Neutrophil (primary cell): ENCODE measurements around the gene LGALS7.
"Not testable (repeated sequence)": the region's sequence is repeated elsewhere in the genome, so short reads cannot be mapped to it uniquely, and the experiment has no call there.

Experiments used
- H3K27ac ChIP-seq: fragments of 200-600 bp; sonication (generic); 2 replicates; pipeline ENCODE4 v1.5.1; 2016; ENCODE audit warnings: mild to moderate bottlenecking, moderate library complexity
- H3K27me3 ChIP-seq: fragments of 200-600 bp; sonication (generic); 2 replicates; pipeline ENCODE4 v1.6.0; 2016; ENCODE audit warnings: mild to moderate bottlenecking
- H3K36me3 ChIP-seq: fragments of 200-600 bp; sonication (generic); 2 replicates; pipeline ENCODE4 v1.5.1; 2017
- H3K4me1 ChIP-seq, 2 experiments: fragments of 200-600 bp in 1 of 2; sonication (generic) in 1 of 2; 1 replicate in 1 of 2; 2 replicates in 1 of 2; pipeline versions ENCODE4 v1.5.1 to v1.6.1; 2013 to 2016; ENCODE audit warnings: low read depth in 1 of 2, low read length in 1 of 2, mild to moderate bottlenecking in 1 of 2, moderate library complexity in 1 of 2; ENCODE audit not compliant: control insufficient read depth in 1 of 2, insufficient read depth in 1 of 2
- H3K4me3 ChIP-seq, 2 experiments: fragments of 200-600 bp in 1 of 2; sonication (generic) in 1 of 2; 1 replicate in 1 of 2; 2 replicates in 1 of 2; pipeline ENCODE4 v1.5.1; 2013 to 2016; ENCODE audit warnings: low read depth in 1 of 2, low read length in 1 of 2, mild to moderate bottlenecking in 1 of 2, moderate library complexity in 1 of 2
- H3K9me3 ChIP-seq: fragments of 200-600 bp; sonication (generic); 2 replicates; pipeline ENCODE4 v1.5.1; 2016
- TF ChIP-seq, protein P1 (sequence below): fragments of 200-600 bp; sonication (generic); IDR thresholded peaks from 2 replicates; pipeline ENCODE4 v1.5.1; 2016; ENCODE audit warnings: antibody characterized with exemption

The LGALS7 gene

GRCh38 chr19:38801359-38802095 is 28.2 kb upstream of the LGALS7 start:
- Histone ChIP-seq H3K4me3 (no peak overlapping the region), H3K9me3 (no peaks in the 10 kb centered on the region), H3K4me1 (no peaks in the 10 kb centered on the region), H3K36me3 (no peaks in the 10 kb centered on the region), H3K27ac (no peak overlapping the region), H3K27me3 (no peaks in the 10 kb centered on the region)
- TF ChIP-seq, protein P1, sequence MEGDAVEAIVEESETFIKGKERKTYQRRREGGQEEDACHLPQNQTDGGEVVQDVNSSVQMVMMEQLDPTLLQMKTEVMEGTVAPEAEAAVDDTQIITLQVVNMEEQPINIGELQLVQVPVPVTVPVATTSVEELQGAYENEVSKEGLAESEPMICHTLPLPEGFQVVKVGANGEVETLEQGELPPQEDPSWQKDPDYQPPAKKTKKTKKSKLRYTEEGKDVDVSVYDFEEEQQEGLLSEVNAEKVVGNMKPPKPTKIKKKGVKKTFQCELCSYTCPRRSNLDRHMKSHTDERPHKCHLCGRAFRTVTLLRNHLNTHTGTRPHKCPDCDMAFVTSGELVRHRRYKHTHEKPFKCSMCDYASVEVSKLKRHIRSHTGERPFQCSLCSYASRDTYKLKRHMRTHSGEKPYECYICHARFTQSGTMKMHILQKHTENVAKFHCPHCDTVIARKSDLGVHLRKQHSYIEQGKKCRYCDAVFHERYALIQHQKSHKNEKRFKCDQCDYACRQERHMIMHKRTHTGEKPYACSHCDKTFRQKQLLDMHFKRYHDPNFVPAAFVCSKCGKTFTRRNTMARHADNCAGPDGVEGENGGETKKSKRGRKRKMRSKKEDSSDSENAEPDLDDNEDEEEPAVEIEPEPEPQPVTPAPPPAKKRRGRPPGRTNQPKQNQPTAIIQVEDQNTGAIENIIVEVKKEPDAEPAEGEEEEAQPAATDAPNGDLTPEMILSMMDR = no peak

GRCh38 chr19:38800577-38801347 is 27.4 kb upstream of the LGALS7 start:
- H3K27me3 ChIP-seq = no peaks in the 10 kb centered on the region
- TF ChIP-seq, protein P1 = no peak
- no peaks in the 10 kb centered on the region for H3K4me1 ChIP-seq
- H3K9me3 ChIP-seq = no peaks in the 10 kb centered on the region
- H3K4me3 ChIP-seq = no peak overlapping the region
- H3K36me3 ChIP-seq = no peaks in the 10 kb centered on the region
- no peak overlapping the region for H3K27ac ChIP-seq

DNA sequence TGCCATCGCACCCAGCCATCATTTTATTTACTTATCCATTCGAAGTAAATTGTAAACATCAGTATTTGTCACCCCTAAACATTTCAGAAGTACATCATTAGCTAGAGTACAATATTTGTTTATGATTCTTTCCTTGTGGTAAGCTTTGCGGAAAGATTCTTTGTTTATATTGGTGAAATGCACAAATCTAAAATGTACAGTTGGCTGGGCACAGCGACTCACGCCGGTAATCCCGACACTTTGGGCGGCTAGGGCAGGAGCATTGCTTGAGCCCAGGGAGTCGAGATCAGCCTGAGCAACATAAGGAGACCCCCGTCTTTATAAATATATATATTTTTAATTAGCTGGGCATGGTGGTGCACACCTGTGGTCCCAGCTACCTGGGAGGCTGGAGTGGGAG is 25.8 kb upstream of the LGALS7 start:
- H3K4me1 ChIP-seq = no peaks in the 10 kb centered on the region
- H3K4me3 ChIP-seq = no peak overlapping the region
- no peaks in the 10 kb centered on the region for H3K36me3 ChIP-seq
- H3K9me3 ChIP-seq = no peaks in the 10 kb centered on the region
- no peak overlapping the region for H3K27ac ChIP-seq
- TF ChIP-seq, protein P1 = no peak
- peaks cover 3% of the 10 kb centered on the region for H3K27me3 ChIP-seq

DNA sequence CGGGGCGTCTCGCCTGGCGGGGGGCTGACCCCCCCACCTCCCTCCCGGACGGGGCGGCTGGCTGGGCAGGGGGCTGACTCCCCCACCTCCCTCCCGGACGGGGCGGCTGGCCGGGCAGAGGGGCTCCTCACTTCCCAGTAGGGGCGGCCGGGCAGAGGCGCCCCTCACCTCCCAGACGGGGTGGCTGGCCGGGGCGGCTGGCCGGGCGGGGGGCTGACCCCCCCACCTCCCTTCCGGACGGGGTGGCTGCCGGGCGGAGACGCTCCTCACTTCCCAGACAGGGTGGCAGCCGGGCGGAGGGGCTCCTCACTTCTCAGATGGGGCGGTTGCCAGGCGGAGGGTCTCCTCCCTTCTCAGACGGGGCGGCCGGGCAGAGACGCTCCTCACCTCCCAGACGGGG is 24.5 kb upstream of the LGALS7 start:
- peaks cover 16% of the 10 kb centered on the region for H3K27me3 ChIP-seq
- H3K4me3 ChIP-seq, H3K27ac ChIP-seq, H3K4me1 ChIP-seq, H3K9me3 ChIP-seq, H3K36me3 ChIP-seq: not testable (repeated sequence)

- Histone ChIP-seq H3K4me3 (no peak overlapping the region), H3K27me3 (peaks cover 23% of the 10 kb centered on the region)
- TF ChIP-seq, protein P1 = no peak
Observed at GRCh38 chr19:38796154-38796553, 22.8 kb upstream of the LGALS7 start.

GRCh38 chr19:38795549-38795948 is 22.2 kb upstream of the LGALS7 start:
- Histone ChIP-seq H3K4me3 (no peak overlapping the region), H3K27ac (no peak overlapping the region), H3K4me1 (peaks cover 6% of the 10 kb centered on the region in 2 experiments), H3K27me3 (peaks cover 23% of the 10 kb centered on the region), H3K36me3 (no peaks in the 10 kb centered on the region), H3K9me3 (no peaks in the 10 kb centered on the region)
- TF ChIP-seq, protein P1 = no peak

More at GRCh38 chr19:38796154-38796553, 22.8 kb upstream of the LGALS7 start:
- Histone ChIP-seq H3K9me3 (no peaks in the 10 kb centered on the region), H3K36me3 (no peaks in the 10 kb centered on the region), H3K4me1 (peaks cover 6% of the 10 kb centered on the region in 2 experiments), H3K27ac (no peak overlapping the region)
